ENCODE measurements around the gene WDFY1. TPM values are rescaled to one million over a fixed set of nuclear protein-coding genes. Genes with fewer than 3 reads are reported as not detected.
A peak's percentile ranks its signal among the peaks of the same experiment; 100 is the strongest.

WDFY1 gene
- total and polyA plus RNA-seq, 2 donors (not counting 1 experiment from before 2014, with no cell fraction given), result 28.8 to 76.0 TPM

DNA sequence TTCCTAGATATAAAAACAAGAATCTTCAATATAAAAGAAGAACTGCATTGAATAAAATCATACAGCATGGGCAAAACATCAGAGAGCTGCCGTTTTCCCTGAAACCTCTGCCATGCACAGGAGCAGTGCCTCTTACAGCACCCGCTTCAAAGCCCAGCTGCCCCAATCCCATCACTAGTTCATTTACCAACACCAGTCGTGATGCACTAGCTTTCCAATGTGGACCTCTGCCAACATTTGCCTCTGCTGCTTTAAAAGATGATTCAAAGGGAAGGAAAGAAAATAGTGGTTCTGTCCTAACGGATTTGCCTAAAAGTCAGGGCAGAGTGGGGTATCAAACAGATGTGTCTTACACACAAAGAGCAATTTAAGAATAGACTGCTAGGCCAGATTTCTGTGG, 64.3 kb downstream of the WDFY1 start:
- WGBS (ENCODE audit: insufficient coverage), result 98% methylated on average over 3 of the region's 4 CpGs

DNA sequence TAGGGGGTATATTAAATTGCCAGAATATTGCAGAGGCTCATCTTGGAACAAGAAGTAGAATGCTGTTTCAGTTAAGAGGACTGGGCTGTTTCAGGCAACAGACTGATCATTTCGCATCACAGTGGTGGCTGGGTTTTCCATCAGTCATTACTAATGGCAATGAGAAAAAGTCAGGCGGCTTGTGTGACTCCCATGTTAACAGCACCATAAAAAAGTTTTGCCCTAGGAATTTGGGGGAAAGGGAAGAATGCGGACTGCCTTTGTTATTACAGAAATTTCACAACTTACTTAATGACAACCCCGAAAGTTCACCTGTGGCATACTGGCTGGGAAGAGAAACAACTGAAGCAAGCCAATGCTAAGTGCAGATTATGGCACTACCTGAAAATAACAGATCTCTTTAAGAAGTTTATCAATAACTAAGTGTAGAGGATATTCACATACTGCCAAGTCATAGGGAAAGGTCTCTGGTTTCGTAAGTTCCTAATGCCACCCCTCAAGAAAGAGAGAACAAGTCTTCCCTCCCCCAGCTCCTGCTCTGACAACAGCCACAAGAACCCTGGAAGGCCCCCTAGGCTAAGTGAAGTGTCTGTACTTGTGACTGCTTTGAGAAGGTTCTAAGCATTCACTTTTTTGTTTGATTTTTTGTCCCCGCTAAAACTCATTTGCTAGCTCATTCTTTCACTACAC, 67.3 kb downstream of the WDFY1 start:
- WGBS (ENCODE audit: insufficient coverage), result 100% methylated on average over 1 of the region's 6 CpGs
- POLR2A ChIA-PET, result interaction anchor here (0.6 kb wide), 1 partner anchor 43 kb away, joined by 4 read pairs; no protein-coding TSS in a partner anchor
- H3K36me3 ChIP-seq (replicated peaks in 1 of 2; ENCODE audit: control extremely low read depth in 1 of 2, control insufficient read depth in 1 of 2, extremely low read depth in 1 of 2, insufficient read depth in 2 of 2, low read length in 1 of 2), result peaks cover 0 to 63% of the 10 kb centered on the region in 2 experiments

More for the DNA sequence above, 64.3 kb downstream of the WDFY1 start:
- Histone ChIP-seq H3K79me2 (ENCODE audit: control insufficient read depth, insufficient read depth, low read length) (no peaks in the 10 kb centered on the region), H3K9me3 (ENCODE audit: control extremely low read depth in 1 of 3, control insufficient read depth in 2 of 3, insufficient read depth in 1 of 3, low read length in 2 of 3) (no peaks in the 10 kb centered on the region), H3K4me1 (ENCODE audit: control insufficient read depth in 2 of 2, insufficient read depth in 2 of 2, low read length in 2 of 2) (peaks cover 0 to 4% of the 10 kb centered on the region in 2 donors), H3K36me3 (replicated peaks in 1 of 2; ENCODE audit: control extremely low read depth in 1 of 2, control insufficient read depth in 1 of 2, extremely low read depth in 1 of 2, insufficient read depth in 2 of 2, low read length in 1 of 2) (peaks cover 2 to 68% of the 10 kb centered on the region in 2 experiments), H2AFZ (ENCODE audit: insufficient read depth, low read depth, low read length, poor library complexity, severe bottlenecking) (no peak overlapping the region), H3K4me2 (replicated peaks; ENCODE audit: low read depth, low read length, poor library complexity, severe bottlenecking) (no peak overlapping the region), H3K9ac (ENCODE audit: low read length) (no peak overlapping the region), H3K27me3 (replicated peaks in 1 of 4; ENCODE audit: control extremely low read depth in 1 of 4, control insufficient read depth in 3 of 4, insufficient read depth in 4 of 4, low read length in 3 of 4) (no peaks in the 10 kb centered on the region), H3K4me3 (ENCODE audit: control extremely low read depth in 1 of 5, extremely low read depth in 1 of 5, insufficient read depth in 1 of 5, low read depth in 2 of 5, low read length in 4 of 5) (no peak overlapping the region), H3K27ac (ENCODE audit: low read length in 2 of 2) (no peak overlapping the region), H4K20me1 (ENCODE audit: control insufficient read depth, insufficient read depth, low read length, poor library complexity, severe bottlenecking) (no peaks in the 10 kb centered on the region)
- H3K4me3 Mint-ChIP-seq, result no peak overlapping the region
- H3K27ac Mint-ChIP-seq, result peak overlapping the region; percentile 63
- peaks cover 16% of the 10 kb centered on the region for H3K4me1 Mint-ChIP-seq
- H3K27me3 Mint-ChIP-seq, result no peaks in the 10 kb centered on the region
- TF ChIP-seq, protein P1, sequence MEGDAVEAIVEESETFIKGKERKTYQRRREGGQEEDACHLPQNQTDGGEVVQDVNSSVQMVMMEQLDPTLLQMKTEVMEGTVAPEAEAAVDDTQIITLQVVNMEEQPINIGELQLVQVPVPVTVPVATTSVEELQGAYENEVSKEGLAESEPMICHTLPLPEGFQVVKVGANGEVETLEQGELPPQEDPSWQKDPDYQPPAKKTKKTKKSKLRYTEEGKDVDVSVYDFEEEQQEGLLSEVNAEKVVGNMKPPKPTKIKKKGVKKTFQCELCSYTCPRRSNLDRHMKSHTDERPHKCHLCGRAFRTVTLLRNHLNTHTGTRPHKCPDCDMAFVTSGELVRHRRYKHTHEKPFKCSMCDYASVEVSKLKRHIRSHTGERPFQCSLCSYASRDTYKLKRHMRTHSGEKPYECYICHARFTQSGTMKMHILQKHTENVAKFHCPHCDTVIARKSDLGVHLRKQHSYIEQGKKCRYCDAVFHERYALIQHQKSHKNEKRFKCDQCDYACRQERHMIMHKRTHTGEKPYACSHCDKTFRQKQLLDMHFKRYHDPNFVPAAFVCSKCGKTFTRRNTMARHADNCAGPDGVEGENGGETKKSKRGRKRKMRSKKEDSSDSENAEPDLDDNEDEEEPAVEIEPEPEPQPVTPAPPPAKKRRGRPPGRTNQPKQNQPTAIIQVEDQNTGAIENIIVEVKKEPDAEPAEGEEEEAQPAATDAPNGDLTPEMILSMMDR (IDR thresholded peaks at IDR 0.05), result no peak
- no peak for TF ChIP-seq EZH2 (IDR thresholded peaks at IDR 0.05; ENCODE audit: borderline replicate concordance, insufficient read depth, low read depth, low read length, poor library complexity, severe bottlenecking)
- no peak for ATAC-seq (ENCODE audit: low read depth)
- no peaks in the 10 kb centered on the region for H3K9me3 Mint-ChIP-seq (ENCODE audit: insufficient read depth)
- ChIA-PET POLR2A (no interaction called here), CTCF (interaction anchor here (1.1 to 2.0 kb wide), 3 partner anchors 14 to 77 kb away, joined by 3 to 4 read pairs (median 3); no protein-coding TSS in a partner anchor)
- intact Hi-C loops (cut with micrococcal nuclease), result no loop called here
- no peak for DNase-seq

More for the DNA sequence above, 67.3 kb downstream of the WDFY1 start:
- Histone ChIP-seq H3K4me3 (ENCODE audit: control extremely low read depth in 1 of 5, extremely low read depth in 1 of 5, insufficient read depth in 1 of 5, low read depth in 2 of 5, low read length in 4 of 5) (no peak overlapping the region), H3K9me3 (ENCODE audit: control extremely low read depth in 1 of 3, control insufficient read depth in 2 of 3, insufficient read depth in 1 of 3, low read length in 2 of 3) (no peaks in the 10 kb centered on the region), H3K27me3 (replicated peaks in 1 of 4; ENCODE audit: control extremely low read depth in 1 of 4, control insufficient read depth in 3 of 4, insufficient read depth in 4 of 4, low read length in 3 of 4) (no peaks in the 10 kb centered on the region), H3K79me2 (ENCODE audit: control insufficient read depth, insufficient read depth, low read length) (no peaks in the 10 kb centered on the region), H3K4me1 (ENCODE audit: control insufficient read depth in 2 of 2, insufficient read depth in 2 of 2, low read length in 2 of 2) (peaks cover 0 to 4% of the 10 kb centered on the region in 2 donors), H2AFZ (ENCODE audit: insufficient read depth, low read depth, low read length, poor library complexity, severe bottlenecking) (no peak overlapping the region), H3K4me2 (replicated peaks; ENCODE audit: low read depth, low read length, poor library complexity, severe bottlenecking) (no peak overlapping the region), H4K20me1 (ENCODE audit: control insufficient read depth, insufficient read depth, low read length, poor library complexity, severe bottlenecking) (no peaks in the 10 kb centered on the region), H3K27ac (ENCODE audit: low read length in 2 of 2) (no peak overlapping the region), H3K9ac (ENCODE audit: low read length) (no peak overlapping the region)
- intact Hi-C loops (cut with micrococcal nuclease), result no loop called here
- H3K27ac Mint-ChIP-seq, result no peak overlapping the region
- H3K9me3 Mint-ChIP-seq (ENCODE audit: insufficient read depth), result no peaks in the 10 kb centered on the region
- ATAC-seq (ENCODE audit: low read depth), result no peak
- H3K4me3 Mint-ChIP-seq, result no peak overlapping the region
- H3K4me1 Mint-ChIP-seq, result peaks cover 6% of the 10 kb centered on the region
- CTCF ChIA-PET, result no interaction called here
- no peaks in the 10 kb centered on the region for H3K27me3 Mint-ChIP-seq
- TF ChIP-seq EZH2 (IDR thresholded peaks at IDR 0.05; ENCODE audit: borderline replicate concordance, insufficient read depth, low read depth, low read length, poor library complexity, severe bottlenecking), result no peak
- TF ChIP-seq, protein P1 (IDR thresholded peaks at IDR 0.05), result no peak
- DNase-seq, result no peak

Measured in B cell (primary cell).